H1 (cell line): Measurements from ENCODE around the gene PPP1CB. TPM values are rescaled to one million over a fixed set of nuclear protein-coding genes. Genes with fewer than 3 reads are reported as not detected.

Experiments
- CTCF ChIA-PET: fragments of 300-600 bp; sonication (Branson Sonifier 250); formaldehyde crosslinking; loops from one replicate; lab custom pipeline; 2021; ENCODE audit not compliant: partially characterized antibody; lab: Charles Lee
- POLR2A ChIA-PET: fragments of 300-600 bp; sonication (Branson Sonifier 250); formaldehyde crosslinking; loops from one replicate; lab custom pipeline; 2021; ENCODE audit warnings: inconsistent platforms; ENCODE audit not compliant: partially characterized antibody; lab: Charles Lee
- DNase-seq, 2 experiments: peaks; one replicate each; pipeline versions ENCODE4 v3.0.0 to v3.0.0-alpha.2; 2010 to 2022; ENCODE audit warnings: low spot score in 2 of 2, low read depth in 1 of 2, mixed read lengths in 1 of 2
- FAIRE-seq: peaks from 2 replicates; lab custom pipeline; 2011; peaks lifted over from hg19 to GRCh38; lab: Jason Lieb, UNC
- H2AFZ ChIP-seq: 2 replicates; pipeline ENCODE4 v1.8.1; 2012; ENCODE audit warnings: low read length, inconsistent platforms
- H2AK5ac ChIP-seq: 2 replicates; pipeline ENCODE4 v1.6.1; 2013; ENCODE audit warnings: low read depth, low read length
- H2BK120ac ChIP-seq: replicated peaks from 2 replicates; pipeline ENCODE3; 2013; ENCODE audit warnings: low read depth, low read length, inconsistent platforms
- H2BK12ac ChIP-seq: 2 replicates; pipeline ENCODE4 v1.6.1; 2013; ENCODE audit warnings: low read depth, low read length
- H2BK15ac ChIP-seq: 2 replicates; pipeline ENCODE4 v1.6.1; 2013; ENCODE audit warnings: low read length
- H2BK20ac ChIP-seq: 2 replicates; pipeline ENCODE4 v1.6.1; 2013; ENCODE audit warnings: low read length
- H2BK5ac ChIP-seq: 2 replicates; pipeline ENCODE4 v1.6.1; 2013; ENCODE audit warnings: low read depth, low read length
- H3K14ac ChIP-seq: 2 replicates; pipeline ENCODE4 v1.6.1; 2013; ENCODE audit warnings: inconsistent platforms; ENCODE audit not compliant: insufficient read length
- H3K18ac ChIP-seq: 2 replicates; pipeline ENCODE4 v1.6.1; 2013; ENCODE audit warnings: low read length; ENCODE audit errors: extremely low read depth
- H3K23ac ChIP-seq: 2 replicates; pipeline ENCODE4 v1.6.1; 2013; ENCODE audit warnings: inconsistent platforms; ENCODE audit not compliant: insufficient read length
- H3K23me2 ChIP-seq: 2 replicates; pipeline ENCODE4 v1.6.1; 2013; ENCODE audit warnings: low read depth, low read length
- H3K27ac ChIP-seq: 2 replicates; pipeline ENCODE4 v1.6.1; 2011; ENCODE audit warnings: low read depth, low read length, inconsistent platforms
- H3K27me3 ChIP-seq, 4 experiments: replicated peaks in 1 of 4; 1 replicate in 1 of 4; 2 replicates in 3 of 4; pipeline versions ENCODE4 v1.6.1 to v1.8.1; 2011 to 2013; ENCODE audit warnings: low read length in 3 of 4, mild to moderate bottlenecking in 3 of 4, inconsistent platforms in 2 of 4, mixed read lengths in 2 of 4, moderate library complexity in 1 of 4; ENCODE audit not compliant: control insufficient read depth in 3 of 4, insufficient read depth in 3 of 4; ENCODE audit errors: extremely low read depth in 1 of 4
- H3K36me3 ChIP-seq, 4 experiments: 2 replicates each; pipeline versions ENCODE4 v1.6.1 to v1.8.1; 2011 to 2013; ENCODE audit warnings: mild to moderate bottlenecking in 4 of 4, low read length in 3 of 4, moderate library complexity in 2 of 4, control low read depth in 1 of 4, inconsistent platforms in 1 of 4; ENCODE audit not compliant: insufficient read depth in 4 of 4, control insufficient read depth in 2 of 4
- H3K4ac ChIP-seq: replicated peaks from 2 replicates; pipeline ENCODE3; 2013; ENCODE audit warnings: low read length, low read depth, mixed read lengths, inconsistent platforms; ENCODE audit not compliant: insufficient read length
- H3K4me1 ChIP-seq, 4 experiments: replicated peaks in 1 of 4; 1 replicate in 1 of 4; 2 replicates in 3 of 4; pipeline versions ENCODE4 v1.6.1 to v1.8.1; 2011 to 2013; ENCODE audit warnings: low read length in 3 of 4, inconsistent platforms in 2 of 4, mixed read lengths in 1 of 4; ENCODE audit not compliant: insufficient read depth in 4 of 4, control insufficient read depth in 3 of 4
- H3K4me2 ChIP-seq, 2 experiments: 2 replicates each; pipeline versions ENCODE4 v1.6.1 to v1.8.1; 2011 to 2013; ENCODE audit warnings: low read depth in 2 of 2, low read length in 2 of 2, control low read depth in 1 of 2, inconsistent platforms in 1 of 2, mild to moderate bottlenecking in 1 of 2; ENCODE audit not compliant: insufficient read depth in 1 of 2
- H3K4me3 ChIP-seq, 4 experiments: fragments of 200-600, 300-600 bp in 1 of 4; sonication (generic), shearing (Covaris generic), sonication (Bioruptor Twin) in 1 of 4; 2 replicates each; pipeline versions ENCODE4 v1.5.1 to v1.8.1; 2011 to 2016; ENCODE audit warnings: low read length in 4 of 4, low read depth in 3 of 4, control low read depth in 2 of 4, inconsistent platforms in 2 of 4, mild to moderate bottlenecking in 2 of 4, mixed read lengths in 1 of 4, moderate library complexity in 1 of 4; ENCODE audit not compliant: insufficient read depth in 2 of 4; ENCODE audit errors: extremely low read depth in 1 of 4
- H3K56ac ChIP-seq: replicated peaks from 2 replicates; pipeline ENCODE3; 2013; ENCODE audit warnings: low read depth, mild to moderate bottlenecking, mixed read lengths, low read length, inconsistent platforms; ENCODE audit not compliant: insufficient read length
- H3K79me1 ChIP-seq: 2 replicates; pipeline ENCODE4 v1.6.1; 2013; ENCODE audit warnings: low read depth, low read length, control low read depth
- H3K79me2 ChIP-seq, 2 experiments: 2 replicates each; pipeline versions ENCODE4 v1.6.1 to v1.8.1; 2012 to 2013; ENCODE audit warnings: low read length in 2 of 2, mild to moderate bottlenecking in 2 of 2, inconsistent platforms in 1 of 2; ENCODE audit not compliant: insufficient read depth in 2 of 2, control insufficient read depth in 1 of 2
- H3K9ac ChIP-seq, 4 experiments: replicated peaks in 1 of 4; 1 replicate in 1 of 4; 2 replicates in 3 of 4; pipeline versions ENCODE4 v1.6.1 to v1.8.1; 2011 to 2013; ENCODE audit warnings: low read depth in 3 of 4, low read length in 3 of 4, control low read depth in 2 of 4, mild to moderate bottlenecking in 2 of 4, moderate library complexity in 2 of 4, inconsistent platforms in 1 of 4; ENCODE audit errors: extremely low read depth in 1 of 4
- H3K9me3 ChIP-seq, 2 experiments: 2 replicates each; pipeline versions ENCODE4 v1.6.1 to v1.8.1; 2012 to 2013; ENCODE audit warnings: mild to moderate bottlenecking in 2 of 2, moderate library complexity in 2 of 2, control low read depth in 1 of 2, inconsistent platforms in 1 of 2, low read depth in 1 of 2, low read length in 1 of 2, mixed read lengths in 1 of 2; ENCODE audit not compliant: insufficient read depth in 2 of 2
- H4K20me1 ChIP-seq, 2 experiments: replicated peaks in 1 of 2; 2 replicates each; pipeline versions ENCODE3 to v1.8.1; 2011 to 2013; ENCODE audit warnings: inconsistent platforms in 2 of 2, low read length in 2 of 2, mild to moderate bottlenecking in 1 of 2; ENCODE audit not compliant: insufficient read depth in 2 of 2, control insufficient read depth in 1 of 2
- H4K5ac ChIP-seq: 2 replicates; pipeline ENCODE4 v1.6.1; 2013; ENCODE audit warnings: low read length, low read depth, mixed read lengths, inconsistent platforms; ENCODE audit not compliant: insufficient read length
- H4K8ac ChIP-seq: 2 replicates; pipeline ENCODE4 v1.8.0; 2013; ENCODE audit warnings: mild to moderate bottlenecking, moderate library complexity, low read length, inconsistent platforms; ENCODE audit not compliant: insufficient read depth; ENCODE audit errors: extremely low read depth
- H4K91ac ChIP-seq: replicated peaks from 2 replicates; pipeline ENCODE3; 2013; ENCODE audit warnings: low read length, mixed read lengths, inconsistent platforms; ENCODE audit not compliant: insufficient read length
- HDAC6 ChIP-seq: IDR thresholded peaks from one replicate; pipeline ENCODE4 v1.7.1; 2012; ENCODE audit warnings: low read depth, mild to moderate bottlenecking, inconsistent platforms, low read length, moderate library complexity
- KDM5A ChIP-seq: fragments of 200-600 bp; IDR thresholded peaks from 2 replicates; pipeline ENCODE4 v1.7.1; 2012; ENCODE audit warnings: mild to moderate bottlenecking, low read length, inconsistent platforms, mixed read lengths
- MAFK ChIP-seq: IDR thresholded peaks from 2 replicates; pipeline ENCODE4 v1.6.1; 2012; ENCODE audit warnings: low read depth, mild to moderate bottlenecking, improper control_type of control experiment, low read length
- whole genome bisulfite sequencing, 2 experiments: shearing (Covaris generic) in 1 of 2; methylation state at CpG; one replicate each; pipeline versions ENCODE4 v1.1.6 to v1.1.7; 2013 to 2015; ENCODE audit warnings: low lambda C conversion rate in 2 of 2, mixed read lengths in 2 of 2, inconsistent platforms in 1 of 2, low coverage in 1 of 2, missing lambda C conversion rate in 1 of 2; ENCODE audit not compliant: insufficient replicate concordance in 2 of 2, insufficient coverage in 1 of 2, insufficient read length in 1 of 2; ENCODE audit errors: extremely low coverage in 1 of 2, missing lambda C conversion rate in 1 of 2; 5-methylcytosine and 5-hydroxymethylcytosine counted together
- polyA plus RNA-seq, 7 experiments: library from polyadenylated mRNA; depleted of rRNA in 3 of 7; stranded (reverse) in 5 of 7; unstranded in 2 of 7; fragments of >200 nt in 5 of 7; fragments of 200-250 nt in 2 of 7; gene quantifications; 1 replicate in 5 of 7; 2 replicates in 1 of 7; 4 replicates in 1 of 7; pipeline versions ENCODE4 v1.2.1 to v1.2.3, GENCODE V29; 2011 to 2013; ENCODE audit warnings: missing spikeins in 2 of 7, mixed read lengths in 2 of 7
- total RNA-seq: library from RNA; stranded (reverse); fragmentation: NEBNext Ultra II Directional; extraction: Animal tissue kit (Norgen Biotek cat#: 25700); gene quantifications from 2 replicates; pipeline ENCODE4 v1.2.1, GENCODE V29; 2021

PPP1CB gene
- total and polyA plus RNA-seq, 2 of the 8 experiments (the other 6 are each of a cell fraction or from before 2014, with no cell fraction given), result 30.7 to 158 TPM

GRCh38 chr2:28725021-28725711 lies 26.5 kb upstream of the PPP1CB start:
- WGBS, 2 experiments, result 92% methylated on average over 8 of the region's 8 CpGs; no CpG with 5 or more reads in 1 of the 2 experiments
- H3K79me2 ChIP-seq, result no peaks in the 10 kb centered on the region
- no peak overlapping the region for H3K18ac ChIP-seq
- no peak overlapping the region for H2BK20ac ChIP-seq
- peaks cover 0 to 3% (median 0%) of the 10 kb centered on the region in 4 experiments; a peak in 1 of 7 replicates for H3K4me1 ChIP-seq
- H2BK12ac ChIP-seq, result no peak overlapping the region
- H2BK15ac ChIP-seq, result no peak overlapping the region
- peaks cover 0 to 1% of the 10 kb centered on the region in 2 experiments for H4K20me1 ChIP-seq
- no peak overlapping the region for H3K4ac ChIP-seq
- H3K4me3 ChIP-seq, result no peak overlapping the region
- ChIA-PET POLR2A (no interaction called here), CTCF (interaction anchor here (1.6 to 2.4 kb wide), 2 partner anchors 20 to 61 kb away, joined by 3 to 5 read pairs; no protein-coding TSS in a partner anchor)
- H3K56ac ChIP-seq, result no peak overlapping the region
- no peak overlapping the region for H4K91ac ChIP-seq
- H2BK5ac ChIP-seq, result no peak overlapping the region
- H3K14ac ChIP-seq, result no peak overlapping the region
- no peaks in the 10 kb centered on the region for H3K23me2 ChIP-seq
- H3K36me3 ChIP-seq, result no peaks in the 10 kb centered on the region
- H2AK5ac ChIP-seq, result no peak overlapping the region
- no peaks in the 10 kb centered on the region for H3K79me1 ChIP-seq
- no peaks in the 10 kb centered on the region for H3K27me3 ChIP-seq
- H4K5ac ChIP-seq, result no peak overlapping the region
- H3K27ac ChIP-seq, result no peak overlapping the region
- DNase-seq (no peak), FAIRE-seq (no peak)
- no peak overlapping the region for H4K8ac ChIP-seq
- no peak overlapping the region for H3K4me2 ChIP-seq
- no peaks in the 10 kb centered on the region for H3K9me3 ChIP-seq
- TF ChIP-seq KDM5A, result no peak
- no peak for TF ChIP-seq MAFK
- no peak for TF ChIP-seq HDAC6
- no peak overlapping the region for H3K9ac ChIP-seq
- H2AFZ ChIP-seq, result no peak overlapping the region
- H2BK120ac ChIP-seq, result no peak overlapping the region
- H3K23ac ChIP-seq, result no peak overlapping the region
